ENCODE measurements around the gene TMEM168. TPM values are rescaled to one million over a fixed set of nuclear protein-coding genes. Genes with fewer than 3 reads are reported as not detected.
"Not testable (repeated sequence)": the region's sequence is repeated elsewhere in the genome, so short reads cannot be mapped to it uniquely, and the experiment has no call there.

TMEM168 gene
- total RNA-seq, 2 experiments from 2014 or later: 18.6 to 20.4 TPM

- H3K4me1 Mint-ChIP-seq (ENCODE audit: low read depth): peaks cover 15% of the 10 kb centered on the region
- no peak overlapping the region for H3K27ac Mint-ChIP-seq
- intact Hi-C loops (cut with micrococcal nuclease): loop anchor here (10.0 kb wide), 1 partner anchor 906 kb away; no protein-coding TSS in a partner anchor
- no peak overlapping the region for H3K4me3 Mint-ChIP-seq
- H3K36me3 Mint-ChIP-seq (ENCODE audit: low read depth): no peaks in the 10 kb centered on the region
- no peak for DNase-seq
- no peaks in the 10 kb centered on the region for H3K27me3 Mint-ChIP-seq (ENCODE audit: low read depth)
- no peaks in the 10 kb centered on the region for H3K9me3 Mint-ChIP-seq
- CTCF ChIA-PET: no interaction called here
These were observed 8.3 kb upstream of the TMEM168 start for GRCh38 chr7:112798274-112799159.

GRCh38 chr7:112796552-112796951, 6.4 kb upstream of the TMEM168 start:
- H3K4me3 Mint-ChIP-seq; DNase-seq; H3K36me3 Mint-ChIP-seq (ENCODE audit: low read depth); H3K27ac Mint-ChIP-seq; H3K27me3 Mint-ChIP-seq (ENCODE audit: low read depth); H3K9me3 Mint-ChIP-seq; CTCF ChIA-PET: not testable (repeated sequence)
- intact Hi-C loops (cut with micrococcal nuclease): loop anchor here (10.0 kb wide), 1 partner anchor 908 kb away; no protein-coding TSS in a partner anchor
- H3K4me1 Mint-ChIP-seq (ENCODE audit: low read depth): peaks cover 16% of the 10 kb centered on the region

- no peaks in the 10 kb centered on the region for H3K9me3 Mint-ChIP-seq
- no peak overlapping the region for H3K4me3 Mint-ChIP-seq
- CTCF ChIA-PET: no interaction called here
- H3K27me3 Mint-ChIP-seq (ENCODE audit: low read depth): no peaks in the 10 kb centered on the region
- intact Hi-C loops (cut with micrococcal nuclease): loop anchor here (5.0 to 10.0 kb wide), 2 partner anchors 75 to 912 kb away; no protein-coding TSS in a partner anchor
- no peak for DNase-seq
- peaks cover 35% of the 10 kb centered on the region for H3K4me1 Mint-ChIP-seq (ENCODE audit: low read depth)
- H3K36me3 Mint-ChIP-seq (ENCODE audit: low read depth): peaks cover 3% of the 10 kb centered on the region
- H3K27ac Mint-ChIP-seq: no peak overlapping the region
These were observed 2.2 kb upstream of the TMEM168 start for GRCh38 chr7:112792441-112792840.

GRCh38 chr7:112791465-112792168, 1.4 kb upstream of the TMEM168 start:
- CTCF ChIA-PET: no interaction called here
- Mint-ChIP-seq H3K27me3 (ENCODE audit: low read depth) (no peaks in the 10 kb centered on the region), H3K9me3 (no peaks in the 10 kb centered on the region), H3K36me3 (ENCODE audit: low read depth) (peaks cover 7% of the 10 kb centered on the region), H3K4me3 (no peak overlapping the region), H3K27ac (no peak overlapping the region), H3K4me1 (ENCODE audit: low read depth) (peaks cover 41% of the 10 kb centered on the region)
- no peak for DNase-seq
- intact Hi-C loops (cut with micrococcal nuclease): loop anchor here (5.0 to 10.0 kb wide), 2 partner anchors 76 to 913 kb away; no protein-coding TSS in a partner anchor

- Mint-ChIP-seq H3K4me3 (peak overlapping the region; percentile 93), H3K4me1 (ENCODE audit: low read depth) (peaks cover 45% of the 10 kb centered on the region), H3K9me3 (no peaks in the 10 kb centered on the region), H3K27ac (peak overlapping the region; percentile 85), H3K36me3 (ENCODE audit: low read depth) (peaks cover 10% of the 10 kb centered on the region), H3K27me3 (ENCODE audit: low read depth) (no peaks in the 10 kb centered on the region)
- CTCF ChIA-PET: no interaction called here
- intact Hi-C loops (cut with micrococcal nuclease): loop anchor here (1.0 to 10.0 kb wide), 6 partner anchors 8 to 914 kb away; partner anchors contain the start of genes DOCK4, IFRD1 and ZNF277
- DNase-seq: no peak
These were observed 402 bp upstream of the TMEM168 start for GRCh38 chr7:112790586-112791003.

- intact Hi-C loops (cut with micrococcal nuclease): no loop called here
These were observed 758 bp downstream of the TMEM168 start for GRCh38 chr7:112789453-112789816.

GRCh38 chr7:112788778-112789343, 1.3 kb downstream of the TMEM168 start:
- intact Hi-C loops (cut with micrococcal nuclease): no loop called here
- DNase-seq: no peak
- Mint-ChIP-seq H3K27ac (no peak overlapping the region), H3K4me3 (peak overlapping the region; percentile 93), H3K9me3 (no peaks in the 10 kb centered on the region), H3K36me3 (ENCODE audit: low read depth) (peaks cover 18% of the 10 kb centered on the region), H3K27me3 (ENCODE audit: low read depth) (no peaks in the 10 kb centered on the region), H3K4me1 (ENCODE audit: low read depth) (peaks cover 32% of the 10 kb centered on the region)
- CTCF ChIA-PET: interaction anchor here (0.7 kb wide), 1 partner anchor 74 kb away, joined by 4 read pairs; no protein-coding TSS in a partner anchor

More at GRCh38 chr7:112789453-112789816, 758 bp downstream of the TMEM168 start:
- CTCF ChIA-PET: interaction anchor here (0.7 kb wide), 1 partner anchor 75 kb away, joined by 4 read pairs; no protein-coding TSS in a partner anchor
- no peak for DNase-seq
- Mint-ChIP-seq H3K27ac (peak overlapping the region; percentile 85), H3K4me1 (ENCODE audit: low read depth) (peaks cover 38% of the 10 kb centered on the region), H3K36me3 (ENCODE audit: low read depth) (peaks cover 13% of the 10 kb centered on the region), H3K27me3 (ENCODE audit: low read depth) (no peaks in the 10 kb centered on the region), H3K4me3 (peak overlapping the region; percentile 93), H3K9me3 (no peaks in the 10 kb centered on the region)

- no peaks in the 10 kb centered on the region for H3K9me3 Mint-ChIP-seq
- H3K27me3 Mint-ChIP-seq (ENCODE audit: low read depth): no peaks in the 10 kb centered on the region
- H3K36me3 Mint-ChIP-seq (ENCODE audit: low read depth): peaks cover 41% of the 10 kb centered on the region
- DNase-seq: no peak
- H3K4me3 Mint-ChIP-seq: no peak overlapping the region
- intact Hi-C loops (cut with micrococcal nuclease): loop anchor here (5.0 kb wide), 1 partner anchor 227 kb away; no protein-coding TSS in a partner anchor
- CTCF ChIA-PET: no interaction called here
- H3K4me1 Mint-ChIP-seq (ENCODE audit: low read depth): peaks cover 45% of the 10 kb centered on the region
- H3K27ac Mint-ChIP-seq: no peak overlapping the region
These were observed 5.6 kb downstream of the TMEM168 start for GRCh38 chr7:112784603-112785002.

GRCh38 chr7:112782498-112782897, 7.7 kb downstream of the TMEM168 start:
- Mint-ChIP-seq H3K36me3 (ENCODE audit: low read depth) (peaks cover 41% of the 10 kb centered on the region), H3K4me3 (peak overlapping the region; percentile 23), H3K4me1 (ENCODE audit: low read depth) (peaks cover 29% of the 10 kb centered on the region), H3K27ac (peak overlapping the region; percentile 27), H3K9me3 (no peaks in the 10 kb centered on the region), H3K27me3 (ENCODE audit: low read depth) (no peaks in the 10 kb centered on the region)
- peak; percentile 66 for DNase-seq
- CTCF ChIA-PET: no interaction called here
- intact Hi-C loops (cut with micrococcal nuclease): loop anchor here (1.0 to 5.0 kb wide), 4 partner anchors 8 to 336 kb away; partner anchors contain the start of genes SMIM30 and TMEM168

- intact Hi-C loops (cut with micrococcal nuclease): loop anchor here (5.0 kb wide), 1 partner anchor 224 kb away; no protein-coding TSS in a partner anchor
- Mint-ChIP-seq H3K36me3 (ENCODE audit: low read depth) (peaks cover 37% of the 10 kb centered on the region), H3K4me3 (no peak overlapping the region), H3K27me3 (ENCODE audit: low read depth) (no peaks in the 10 kb centered on the region), H3K4me1 (ENCODE audit: low read depth) (peaks cover 22% of the 10 kb centered on the region), H3K27ac (no peak overlapping the region), H3K9me3 (no peaks in the 10 kb centered on the region)
- no peak for DNase-seq
- CTCF ChIA-PET: no interaction called here
These were observed 8.6 kb downstream of the TMEM168 start for GRCh38 chr7:112781558-112781957.

GRCh38 chr7:112781110-112781509, 9.1 kb downstream of the TMEM168 start:
- CTCF ChIA-PET: no interaction called here
- Mint-ChIP-seq H3K4me3 (no peak overlapping the region), H3K36me3 (ENCODE audit: low read depth) (peaks cover 35% of the 10 kb centered on the region), H3K9me3 (no peaks in the 10 kb centered on the region), H3K27me3 (ENCODE audit: low read depth) (no peaks in the 10 kb centered on the region), H3K27ac (no peak overlapping the region), H3K4me1 (ENCODE audit: low read depth) (peaks cover 21% of the 10 kb centered on the region)
- DNase-seq: no peak
- intact Hi-C loops (cut with micrococcal nuclease): loop anchor here (5.0 kb wide), 1 partner anchor 224 kb away; no protein-coding TSS in a partner anchor

- Mint-ChIP-seq H3K4me3 (no peak overlapping the region), H3K27ac (no peak overlapping the region), H3K27me3 (ENCODE audit: low read depth) (no peaks in the 10 kb centered on the region), H3K36me3 (ENCODE audit: low read depth) (peaks cover 34% of the 10 kb centered on the region), H3K9me3 (no peaks in the 10 kb centered on the region), H3K4me1 (ENCODE audit: low read depth) (peaks cover 19% of the 10 kb centered on the region)
- intact Hi-C loops (cut with micrococcal nuclease): loop anchor here (5.0 kb wide), 2 partner anchors 222 to 512 kb away; no protein-coding TSS in a partner anchor
- DNase-seq: no peak
- CTCF ChIA-PET: no interaction called here
These were observed 10.5 kb downstream of the TMEM168 start for GRCh38 chr7:112779667-112780066.
